Astrocyte (in vitro differentiated cells and primary cell): ENCODE measurements around the gene NNAT.

Experiments
- CTCF ChIP-seq: IDR thresholded peaks from 2 replicates; pipeline ENCODE4 v1.5.1; 2011; ENCODE audit warnings: low read depth, mild to moderate bottlenecking, inconsistent platforms, low read length, moderate library complexity; ENCODE audit not compliant: insufficient read depth
- EZH2 ChIP-seq: IDR thresholded peaks from 2 replicates; pipeline ENCODE4 v1.6.1; 2012; ENCODE audit warnings: mild to moderate bottlenecking, low read length, inconsistent platforms; ENCODE audit not compliant: insufficient read depth

- TF ChIP-seq CTCF (no peak), EZH2 (no peak)
These were observed 19.0 kb downstream of the NNAT start for GRCh38 chr20:37540001-37540400.
